K562 (cell line): ENCODE measurements around the gene PRR19. TPM values are rescaled to one million over a fixed set of nuclear protein-coding genes. Genes with fewer than 3 reads are reported as not detected.

Source experiments
- DIDO1 ChIP-seq: fragments of 450-650 bp; IDR thresholded peaks from 2 replicates; pipeline ENCODE4 v1.6.1; 2016; ENCODE audit warnings: low read depth, missing biosample characterization, missing genetic modification characterization
- DPF2 ChIP-seq: fragments of 450-650 bp; IDR thresholded peaks from 2 replicates; pipeline ENCODE4 v1.6.1; 2016
- EHMT2 ChIP-seq: fragments of 450-650 bp; IDR thresholded peaks from 2 replicates; pipeline ENCODE4 v1.6.1; 2018; ENCODE audit warnings: antibody characterized with exemption
- HDAC3 ChIP-seq: fragments of 450-650 bp; IDR thresholded peaks from 2 replicates; pipeline ENCODE4 v1.6.1; 2018; ENCODE audit warnings: borderline replicate concordance, mild to moderate bottlenecking, moderate library complexity; ENCODE audit not compliant: partially characterized antibody
- MIER1 ChIP-seq: fragments of 450-650 bp; IDR thresholded peaks from 2 replicates; pipeline ENCODE4 v1.6.1; 2016; ENCODE audit warnings: antibody characterized with exemption, mild to moderate bottlenecking, low read depth
- NFIC ChIP-seq: fragments of 450-650 bp; IDR thresholded peaks from 2 replicates; pipeline ENCODE4 v1.6.1; 2017; ENCODE audit warnings: mild to moderate bottlenecking, inconsistent platforms
- SRSF3 ChIP-seq: fragments of 200-400 bp; formaldehyde crosslinking; IDR thresholded peaks from 2 replicates; pipeline ENCODE4 v1.6.1; 2016; ENCODE audit warnings: mild to moderate bottlenecking, low read length, moderate library complexity; ENCODE audit not compliant: insufficient read depth
- ZNF134 ChIP-seq: fragments of 250-450 bp; sonication (Bioruptor Pico); conservative IDR thresholded peaks from 2 replicates; pipeline ENCODE4 v1.4.0; 2020
- ZNF175 ChIP-seq: fragments of 200-800 bp; sonication (Bioruptor generic); IDR thresholded peaks from 2 replicates; pipeline ENCODE4 v1.6.1; 2016; ENCODE audit warnings: low read depth, mild to moderate bottlenecking, missing genetic modification characterization, missing compliant biosample characterization
- ZNF274 ChIP-seq: IDR thresholded peaks from 2 replicates; pipeline ENCODE4 v1.6.1; 2011; ENCODE audit warnings: low read depth, mild to moderate bottlenecking, low read length, moderate library complexity, borderline replicate concordance
- ZNF589 ChIP-seq: fragments of 200-800 bp; sonication (Bioruptor generic); IDR thresholded peaks from 2 replicates; pipeline ENCODE4 v1.6.1; 2016; ENCODE audit warnings: low read depth, missing genetic modification characterization, missing compliant biosample characterization
- polyA plus RNA-seq, 8 experiments: library from polyadenylated mRNA; depleted of rRNA in 4 of 8; stranded (reverse) in 5 of 8; unstranded in 3 of 8; fragments of >200 nt; fragmentation: Nextera tagmentation in 2 of 8; fragmentation: Illumina TruSeq in 1 of 8; extraction: Ambion mirVana in 2 of 8; extraction: Trizol in 1 of 8; gene quantifications; 2 replicates each; pipeline versions ENCODE4 v1.2.1 to v1.2.3, GENCODE V29; 2011 to 2014; ENCODE audit warnings: inconsistent platforms in 1 of 8, missing spikeins in 1 of 8
- total RNA-seq, 7 experiments: library from RNA; depleted of rRNA in 6 of 7; stranded (reverse); fragments of >200 nt in 6 of 7; fragmentation: Illumina TruSeq in 2 of 7; extraction: Trizol in 2 of 7; gene quantifications; 2 replicates each; pipeline versions ENCODE4 v1.2.1 to v1.2.3, GENCODE V29; 2011 to 2021; ENCODE audit warnings: low replicate concordance in 1 of 7
- TF ChIP-seq, protein P1 (sequence below): fragments of 450-650 bp; IDR thresholded peaks from 2 replicates; pipeline ENCODE4 v1.6.1; 2016; ENCODE audit warnings: mild to moderate bottlenecking, moderate library complexity
- TF ChIP-seq, protein P2 (sequence below): sonication (generic); formaldehyde crosslinking; IDR thresholded peaks from 2 replicates; pipeline ENCODE4 v1.8.0; 2022; ENCODE audit warnings: missing genetic modification reagents, mild to moderate bottlenecking, borderline replicate concordance

PRR19 gene
- total and polyA plus RNA-seq, 9 of the 15 experiments (the other 6 are each of a cell fraction or from before 2014, with no cell fraction given): 0.10 to 1.6 (median 0.54) TPM

DNA sequence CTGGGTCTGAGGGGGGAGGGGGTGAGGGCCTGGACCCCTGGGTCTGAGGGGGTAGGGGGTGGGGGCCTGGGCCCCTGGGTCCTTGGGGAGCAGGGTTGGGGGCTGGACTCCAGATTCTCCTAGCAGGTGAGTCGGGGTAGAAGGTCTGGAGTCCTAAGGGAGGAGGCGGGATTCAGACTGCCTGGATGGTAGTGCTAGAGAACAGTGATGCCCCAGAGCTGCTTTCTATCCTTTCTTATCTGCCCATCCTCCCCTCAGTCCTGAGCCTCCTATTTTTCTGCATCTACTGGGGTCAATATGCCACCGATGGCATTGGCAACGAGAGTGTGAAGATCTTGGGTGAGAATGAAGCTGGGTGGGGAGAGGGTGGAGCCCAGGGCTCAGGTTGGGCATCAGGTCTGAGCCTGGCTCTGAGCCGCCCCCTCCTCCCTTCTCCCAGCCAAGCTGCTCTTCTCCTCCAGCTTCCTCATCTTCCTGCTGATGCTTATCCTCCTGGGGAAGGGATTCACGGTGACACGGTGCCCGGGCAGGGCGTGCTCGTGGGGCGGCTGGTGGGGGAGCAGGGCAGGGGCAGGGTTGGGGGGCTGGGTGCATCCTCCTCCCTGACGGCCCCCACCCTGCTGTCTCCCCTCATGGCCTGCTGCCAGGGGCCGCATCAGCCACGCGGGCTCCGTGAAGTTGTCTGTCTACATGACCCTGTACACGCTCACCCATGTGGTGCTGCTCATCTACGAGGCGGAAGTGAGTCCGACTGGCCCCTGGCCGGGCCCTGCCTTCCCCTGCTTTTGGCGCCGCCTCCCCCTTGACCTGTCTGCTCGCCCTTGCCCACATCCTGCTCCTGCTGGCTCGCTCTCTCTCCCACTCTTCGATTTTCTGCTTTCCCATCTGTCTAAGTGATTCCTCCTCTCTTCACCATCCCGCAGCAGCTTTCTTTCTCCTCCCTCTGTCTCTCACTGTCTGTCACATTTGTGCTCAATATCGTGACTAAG lies 14.6 kb downstream of the PRR19 start (continued):
- TF ChIP-seq, protein P1, sequence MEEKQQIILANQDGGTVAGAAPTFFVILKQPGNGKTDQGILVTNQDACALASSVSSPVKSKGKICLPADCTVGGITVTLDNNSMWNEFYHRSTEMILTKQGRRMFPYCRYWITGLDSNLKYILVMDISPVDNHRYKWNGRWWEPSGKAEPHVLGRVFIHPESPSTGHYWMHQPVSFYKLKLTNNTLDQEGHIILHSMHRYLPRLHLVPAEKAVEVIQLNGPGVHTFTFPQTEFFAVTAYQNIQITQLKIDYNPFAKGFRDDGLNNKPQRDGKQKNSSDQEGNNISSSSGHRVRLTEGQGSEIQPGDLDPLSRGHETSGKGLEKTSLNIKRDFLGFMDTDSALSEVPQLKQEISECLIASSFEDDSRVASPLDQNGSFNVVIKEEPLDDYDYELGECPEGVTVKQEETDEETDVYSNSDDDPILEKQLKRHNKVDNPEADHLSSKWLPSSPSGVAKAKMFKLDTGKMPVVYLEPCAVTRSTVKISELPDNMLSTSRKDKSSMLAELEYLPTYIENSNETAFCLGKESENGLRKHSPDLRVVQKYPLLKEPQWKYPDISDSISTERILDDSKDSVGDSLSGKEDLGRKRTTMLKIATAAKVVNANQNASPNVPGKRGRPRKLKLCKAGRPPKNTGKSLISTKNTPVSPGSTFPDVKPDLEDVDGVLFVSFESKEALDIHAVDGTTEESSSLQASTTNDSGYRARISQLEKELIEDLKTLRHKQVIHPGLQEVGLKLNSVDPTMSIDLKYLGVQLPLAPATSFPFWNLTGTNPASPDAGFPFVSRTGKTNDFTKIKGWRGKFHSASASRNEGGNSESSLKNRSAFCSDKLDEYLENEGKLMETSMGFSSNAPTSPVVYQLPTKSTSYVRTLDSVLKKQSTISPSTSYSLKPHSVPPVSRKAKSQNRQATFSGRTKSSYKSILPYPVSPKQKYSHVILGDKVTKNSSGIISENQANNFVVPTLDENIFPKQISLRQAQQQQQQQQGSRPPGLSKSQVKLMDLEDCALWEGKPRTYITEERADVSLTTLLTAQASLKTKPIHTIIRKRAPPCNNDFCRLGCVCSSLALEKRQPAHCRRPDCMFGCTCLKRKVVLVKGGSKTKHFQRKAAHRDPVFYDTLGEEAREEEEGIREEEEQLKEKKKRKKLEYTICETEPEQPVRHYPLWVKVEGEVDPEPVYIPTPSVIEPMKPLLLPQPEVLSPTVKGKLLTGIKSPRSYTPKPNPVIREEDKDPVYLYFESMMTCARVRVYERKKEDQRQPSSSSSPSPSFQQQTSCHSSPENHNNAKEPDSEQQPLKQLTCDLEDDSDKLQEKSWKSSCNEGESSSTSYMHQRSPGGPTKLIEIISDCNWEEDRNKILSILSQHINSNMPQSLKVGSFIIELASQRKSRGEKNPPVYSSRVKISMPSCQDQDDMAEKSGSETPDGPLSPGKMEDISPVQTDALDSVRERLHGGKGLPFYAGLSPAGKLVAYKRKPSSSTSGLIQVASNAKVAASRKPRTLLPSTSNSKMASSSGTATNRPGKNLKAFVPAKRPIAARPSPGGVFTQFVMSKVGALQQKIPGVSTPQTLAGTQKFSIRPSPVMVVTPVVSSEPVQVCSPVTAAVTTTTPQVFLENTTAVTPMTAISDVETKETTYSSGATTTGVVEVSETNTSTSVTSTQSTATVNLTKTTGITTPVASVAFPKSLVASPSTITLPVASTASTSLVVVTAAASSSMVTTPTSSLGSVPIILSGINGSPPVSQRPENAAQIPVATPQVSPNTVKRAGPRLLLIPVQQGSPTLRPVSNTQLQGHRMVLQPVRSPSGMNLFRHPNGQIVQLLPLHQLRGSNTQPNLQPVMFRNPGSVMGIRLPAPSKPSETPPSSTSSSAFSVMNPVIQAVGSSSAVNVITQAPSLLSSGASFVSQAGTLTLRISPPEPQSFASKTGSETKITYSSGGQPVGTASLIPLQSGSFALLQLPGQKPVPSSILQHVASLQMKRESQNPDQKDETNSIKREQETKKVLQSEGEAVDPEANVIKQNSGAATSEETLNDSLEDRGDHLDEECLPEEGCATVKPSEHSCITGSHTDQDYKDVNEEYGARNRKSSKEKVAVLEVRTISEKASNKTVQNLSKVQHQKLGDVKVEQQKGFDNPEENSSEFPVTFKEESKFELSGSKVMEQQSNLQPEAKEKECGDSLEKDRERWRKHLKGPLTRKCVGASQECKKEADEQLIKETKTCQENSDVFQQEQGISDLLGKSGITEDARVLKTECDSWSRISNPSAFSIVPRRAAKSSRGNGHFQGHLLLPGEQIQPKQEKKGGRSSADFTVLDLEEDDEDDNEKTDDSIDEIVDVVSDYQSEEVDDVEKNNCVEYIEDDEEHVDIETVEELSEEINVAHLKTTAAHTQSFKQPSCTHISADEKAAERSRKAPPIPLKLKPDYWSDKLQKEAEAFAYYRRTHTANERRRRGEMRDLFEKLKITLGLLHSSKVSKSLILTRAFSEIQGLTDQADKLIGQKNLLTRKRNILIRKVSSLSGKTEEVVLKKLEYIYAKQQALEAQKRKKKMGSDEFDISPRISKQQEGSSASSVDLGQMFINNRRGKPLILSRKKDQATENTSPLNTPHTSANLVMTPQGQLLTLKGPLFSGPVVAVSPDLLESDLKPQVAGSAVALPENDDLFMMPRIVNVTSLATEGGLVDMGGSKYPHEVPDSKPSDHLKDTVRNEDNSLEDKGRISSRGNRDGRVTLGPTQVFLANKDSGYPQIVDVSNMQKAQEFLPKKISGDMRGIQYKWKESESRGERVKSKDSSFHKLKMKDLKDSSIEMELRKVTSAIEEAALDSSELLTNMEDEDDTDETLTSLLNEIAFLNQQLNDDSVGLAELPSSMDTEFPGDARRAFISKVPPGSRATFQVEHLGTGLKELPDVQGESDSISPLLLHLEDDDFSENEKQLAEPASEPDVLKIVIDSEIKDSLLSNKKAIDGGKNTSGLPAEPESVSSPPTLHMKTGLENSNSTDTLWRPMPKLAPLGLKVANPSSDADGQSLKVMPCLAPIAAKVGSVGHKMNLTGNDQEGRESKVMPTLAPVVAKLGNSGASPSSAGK: peak; percentile 53; the same call in 1 of the 2 replicates
- TF ChIP-seq SRSF3 (no peak), MIER1 (no peak), ZNF134 (no peak), ZNF175 (CRISPR knock-in tag) (0 out of 2 replicates have a peak, but pooled peaks have one; percentile 50), ZNF589 (peak; percentile 61; the same call in 1 of the 2 replicates), HDAC3 (no peak), EHMT2 (peak; percentile 30; the same call in 1 of the 2 replicates), ZNF274 (no peak), DIDO1 (no peak), NFIC (peak; percentile 36; the same call in 1 of the 2 replicates), DPF2 (no peak)
- TF ChIP-seq, protein P2, sequence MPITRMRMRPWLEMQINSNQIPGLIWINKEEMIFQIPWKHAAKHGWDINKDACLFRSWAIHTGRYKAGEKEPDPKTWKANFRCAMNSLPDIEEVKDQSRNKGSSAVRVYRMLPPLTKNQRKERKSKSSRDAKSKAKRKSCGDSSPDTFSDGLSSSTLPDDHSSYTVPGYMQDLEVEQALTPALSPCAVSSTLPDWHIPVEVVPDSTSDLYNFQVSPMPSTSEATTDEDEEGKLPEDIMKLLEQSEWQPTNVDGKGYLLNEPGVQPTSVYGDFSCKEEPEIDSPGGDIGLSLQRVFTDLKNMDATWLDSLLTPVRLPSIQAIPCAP (CRISPR knock-in tag): no peak
